NB4 (cell line): ENCODE measurements around the gene LYPD1.

Experiments used
- DNase-seq: peaks from one replicate; pipeline ENCODE4 v3.0.0; 2010; ENCODE audit warnings: low read depth
- H3K4me3 ChIP-seq: one replicate; pipeline ENCODE4 v1.5.1; 2011; ENCODE audit warnings: mild to moderate bottlenecking, low read depth, low read length, moderate library complexity
- CTCF ChIP-seq: IDR thresholded peaks from one replicate; pipeline ENCODE4 v1.5.1; 2012; ENCODE audit warnings: low read depth, low read length
- MAX ChIP-seq: IDR thresholded peaks from 2 replicates; pipeline ENCODE4 v1.6.1; 2011; ENCODE audit warnings: low read depth, low read length
- MYC ChIP-seq: IDR thresholded peaks from 2 replicates; pipeline ENCODE4 v1.6.1; 2011; ENCODE audit warnings: low read depth, low read length
- POLR2A ChIP-seq: IDR thresholded peaks from 2 replicates; pipeline ENCODE4 v1.6.1; 2011; ENCODE audit warnings: mild to moderate bottlenecking; ENCODE audit not compliant: insufficient read length; ENCODE audit errors: extremely low read depth

Gene LYPD1

GRCh38 chr2:132607426-132608090 is 62.4 kb downstream of the LYPD1 start:
- DNase-seq, result no peak
- TF ChIP-seq CTCF (no peak), MYC (no peak), POLR2A (no peak), MAX (no peak)

GRCh38 chr2:132606649-132607048 is 63.4 kb downstream of the LYPD1 start:
- TF ChIP-seq MAX (no peak), CTCF (no peak), POLR2A (no peak), MYC (no peak)
- H3K4me3 ChIP-seq, result no peak overlapping the region
- DNase-seq, result no peak

More at GRCh38 chr2:132607426-132608090, 62.4 kb downstream of the LYPD1 start:
- H3K4me3 ChIP-seq, result no peak overlapping the region

- DNase-seq, result no peak
- no peak overlapping the region for H3K4me3 ChIP-seq
- no peak for TF ChIP-seq POLR2A
- no peak for TF ChIP-seq CTCF
- TF ChIP-seq MAX, result no peak
- TF ChIP-seq MYC, result no peak
These were observed 64.5 kb downstream of the LYPD1 start for GRCh38 chr2:132605236-132606180.

GRCh38 chr2:132604561-132604960 is 65.4 kb downstream of the LYPD1 start:
- TF ChIP-seq CTCF, result no peak
- DNase-seq, result no peak
- no peak overlapping the region for H3K4me3 ChIP-seq

- no peak overlapping the region for H3K4me3 ChIP-seq
- no peak for DNase-seq
- no peak for TF ChIP-seq MAX
- TF ChIP-seq POLR2A, result no peak
- TF ChIP-seq MYC, result no peak
- no peak for TF ChIP-seq CTCF
These were observed 70.4 kb downstream of the LYPD1 start for GRCh38 chr2:132599556-132599955.
